HUES48 (cell line): ENCODE results near the gene CYP27A1.

Experiments used
- H3K27ac ChIP-seq: one replicate; pipeline ENCODE4 v1.7.0; 2013; ENCODE audit warnings: low read depth, low read length, inconsistent platforms
- H3K27me3 ChIP-seq: 2 replicates; pipeline ENCODE4 v1.6.1; 2013; ENCODE audit warnings: mild to moderate bottlenecking, low read length; ENCODE audit not compliant: control insufficient read depth, insufficient read depth
- H3K36me3 ChIP-seq: 2 replicates; pipeline ENCODE4 v1.6.1; 2013; ENCODE audit warnings: low read length; ENCODE audit not compliant: control insufficient read depth, insufficient read depth
- H3K4me1 ChIP-seq: 2 replicates; pipeline ENCODE4 v1.6.1; 2013; ENCODE audit warnings: mild to moderate bottlenecking, low read length; ENCODE audit not compliant: control insufficient read depth, insufficient read depth
- H3K4me3 ChIP-seq: 2 replicates; pipeline ENCODE4 v1.5.1; 2013; ENCODE audit warnings: mild to moderate bottlenecking, low read depth, low read length
- H3K9ac ChIP-seq: 2 replicates; pipeline ENCODE4 v1.6.1; 2013; ENCODE audit warnings: mild to moderate bottlenecking, low read depth, low read length, moderate library complexity
- H3K9me3 ChIP-seq: 2 replicates; pipeline ENCODE4 v1.6.1; 2013; ENCODE audit warnings: low read length; ENCODE audit not compliant: control insufficient read depth, insufficient read depth

The CYP27A1 gene

DNA sequence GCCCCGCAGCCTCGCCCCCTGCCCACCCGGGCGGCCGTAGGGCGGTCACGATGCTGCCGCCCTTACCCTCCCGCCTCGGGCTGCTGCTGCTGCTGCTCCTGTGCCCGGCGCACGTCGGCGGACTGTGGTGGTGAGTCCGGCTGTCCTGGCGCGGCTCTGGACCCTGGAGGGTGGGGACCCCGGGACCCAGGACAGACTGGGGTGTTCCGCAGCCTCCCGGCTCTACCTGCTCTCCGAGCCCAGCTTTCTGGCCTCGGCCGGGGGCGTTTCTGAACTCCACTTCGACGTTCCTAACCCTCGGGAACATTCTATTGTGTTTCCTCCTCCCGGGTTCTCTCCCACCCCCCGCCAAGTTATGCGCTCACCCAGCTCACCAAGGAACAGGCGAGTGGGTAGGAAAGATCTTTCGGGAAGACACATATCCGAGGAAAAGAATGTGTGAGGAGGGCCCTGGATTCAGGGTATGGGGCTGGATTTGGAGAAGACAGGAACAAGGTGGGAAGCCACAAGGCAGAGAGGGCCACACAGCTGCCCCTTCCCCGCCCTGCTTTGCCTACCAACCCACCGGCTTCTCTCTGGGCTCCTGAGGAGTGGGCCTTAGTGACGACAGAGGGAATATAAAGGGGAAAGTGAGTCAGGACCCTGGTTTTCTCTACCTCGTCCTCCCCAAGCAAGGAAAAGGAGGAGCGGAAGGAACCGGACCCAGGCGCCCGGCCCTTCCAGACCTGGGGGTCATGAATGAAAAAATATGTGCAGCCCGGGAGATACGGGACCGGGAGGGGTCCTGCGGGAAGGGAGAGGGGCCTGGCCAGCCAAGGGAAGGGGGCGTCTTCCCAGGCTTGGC lies 78.3 kb downstream of the CYP27A1 start:
- H3K27me3 ChIP-seq: peaks cover 99% of the 10 kb centered on the region
- H3K4me3 ChIP-seq: peak overlapping the region; percentile 35; the same call in 1 of the 2 replicates
- H3K4me1 ChIP-seq: peaks cover 25% of the 10 kb centered on the region
- H3K9ac ChIP-seq: no peak overlapping the region
- no peaks in the 10 kb centered on the region for H3K36me3 ChIP-seq
- no peak overlapping the region for H3K27ac ChIP-seq
- H3K9me3 ChIP-seq: no peaks in the 10 kb centered on the region

DNA sequence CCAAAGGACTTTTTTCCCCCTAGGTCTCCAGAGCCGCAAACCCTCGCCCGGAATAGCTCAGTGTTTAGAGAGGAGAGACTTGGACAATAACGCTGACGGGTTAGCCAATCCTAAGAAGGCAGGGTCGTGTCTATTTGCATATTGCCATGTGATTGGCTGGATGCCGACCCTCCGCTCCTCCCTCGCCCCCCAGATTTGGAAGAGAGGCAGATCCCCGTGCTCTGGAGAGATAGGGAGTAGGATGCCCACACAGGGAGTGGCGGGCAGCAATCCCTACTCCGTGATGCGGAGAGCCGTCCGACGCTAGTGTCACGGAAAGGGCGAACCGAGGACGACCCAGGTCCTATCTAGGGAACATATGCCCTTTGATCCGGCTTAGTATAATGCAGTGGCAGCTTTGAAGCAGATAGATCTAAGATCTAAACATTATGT lies 79.0 kb downstream of the CYP27A1 start:
- Histone ChIP-seq H3K27ac (no peak overlapping the region), H3K9ac (no peak overlapping the region), H3K27me3 (peaks cover 96% of the 10 kb centered on the region), H3K4me1 (peaks cover 18% of the 10 kb centered on the region), H3K4me3 (peak overlapping the region; percentile 18; the same call in 1 of the 2 replicates), H3K36me3 (no peaks in the 10 kb centered on the region), H3K9me3 (no peaks in the 10 kb centered on the region)

DNA sequence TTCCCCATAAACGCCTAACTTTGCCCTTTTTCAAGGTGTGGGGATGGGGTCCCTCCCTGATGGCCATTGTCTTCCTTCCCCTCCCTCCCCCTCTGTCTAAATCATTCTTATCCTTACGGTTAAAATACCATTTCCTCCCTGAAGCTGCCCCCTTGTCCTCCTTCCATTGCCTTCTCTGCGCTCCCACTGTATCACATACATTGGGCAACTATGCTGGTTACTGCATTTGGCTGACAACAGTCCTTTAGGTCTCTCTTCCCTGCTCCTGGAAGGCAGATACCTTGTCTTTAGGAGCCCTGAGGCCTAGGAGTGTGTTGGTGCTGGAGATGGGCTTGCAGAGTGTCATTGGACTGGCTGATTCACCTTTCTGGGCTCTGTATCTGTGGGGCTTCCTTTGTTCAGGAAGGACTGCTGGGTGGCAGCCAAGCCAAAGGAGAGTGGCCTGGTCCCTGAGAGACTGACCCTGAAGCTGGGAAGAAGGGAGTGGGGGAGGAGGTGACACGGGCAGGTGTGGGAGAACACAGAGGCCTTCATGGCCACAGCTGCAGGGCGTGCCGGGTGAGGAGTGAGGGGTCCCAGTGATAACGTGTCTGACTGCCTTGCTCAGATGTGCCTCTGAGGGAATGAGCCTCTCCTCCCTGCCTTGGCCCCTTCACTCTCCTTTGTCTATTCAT lies 79.8 kb downstream of the CYP27A1 start:
- peaks cover 95% of the 10 kb centered on the region for H3K27me3 ChIP-seq

DNA sequence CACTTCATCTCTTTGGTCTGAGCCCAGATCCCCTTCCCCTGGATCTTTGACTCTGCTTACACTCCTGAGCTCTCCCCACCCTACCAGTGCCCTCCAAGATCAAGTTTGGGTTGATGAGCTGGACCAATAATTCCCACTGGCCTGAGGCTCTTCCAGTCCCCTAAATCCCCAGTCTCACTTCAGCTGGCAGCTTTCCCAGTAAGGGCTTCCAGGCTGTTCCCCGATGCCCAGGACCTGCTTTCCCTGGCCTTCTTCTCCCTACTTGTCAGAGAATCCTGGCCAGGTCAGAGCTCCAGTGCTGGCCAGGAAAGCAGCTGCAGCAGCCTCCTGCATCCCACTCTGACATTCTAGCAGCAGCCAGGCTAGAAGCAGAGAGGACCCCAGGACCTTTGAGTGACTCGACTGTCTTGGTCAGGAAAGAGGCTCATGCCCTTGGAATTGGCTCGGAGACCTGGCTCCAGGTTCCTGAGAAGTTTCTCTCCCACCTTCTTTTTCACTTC lies 81.1 kb downstream of the CYP27A1 start:
- H3K4me1 ChIP-seq: peaks cover 10% of the 10 kb centered on the region
- H3K4me3 ChIP-seq: no peak overlapping the region
- no peak overlapping the region for H3K27ac ChIP-seq
- no peaks in the 10 kb centered on the region for H3K9me3 ChIP-seq
- H3K9ac ChIP-seq: no peak overlapping the region
- H3K36me3 ChIP-seq: no peaks in the 10 kb centered on the region
- H3K27me3 ChIP-seq: peaks cover 95% of the 10 kb centered on the region

More for the DNA sequence above, 79.8 kb downstream of the CYP27A1 start:
- Histone ChIP-seq H3K27ac (no peak overlapping the region), H3K4me3 (no peak overlapping the region), H3K9me3 (no peaks in the 10 kb centered on the region), H3K4me1 (peaks cover 10% of the 10 kb centered on the region), H3K9ac (no peak overlapping the region), H3K36me3 (no peaks in the 10 kb centered on the region)
